ENCODE measurements around the gene ARID5B. TPM values are rescaled to one million over a fixed set of nuclear protein-coding genes. Genes with fewer than 3 reads are reported as not detected.

ARID5B gene
- total RNA-seq, 1 donor from 2014 or later: 76.8 TPM

DNA sequence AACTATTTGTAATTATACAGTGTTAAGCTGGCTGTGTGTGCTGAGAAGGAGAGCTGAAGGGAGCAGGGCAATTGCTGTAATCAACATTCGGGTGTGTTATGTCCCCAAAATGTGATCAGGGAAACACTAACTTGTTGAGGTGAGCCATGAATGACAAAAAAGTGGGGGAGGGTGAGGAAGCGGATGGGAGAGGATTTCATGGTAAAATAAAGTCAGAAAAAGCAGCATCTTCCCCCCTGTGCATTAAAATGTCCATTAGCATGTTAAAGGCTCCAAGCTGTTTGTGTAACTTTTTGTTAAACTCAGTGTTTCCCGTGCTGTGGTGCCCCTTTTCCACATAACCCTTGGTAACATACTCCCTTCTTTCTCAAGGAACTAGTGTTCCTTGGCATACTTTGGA is 84.9 kb downstream of the ARID5B start:
- TF ChIP-seq, protein P1, sequence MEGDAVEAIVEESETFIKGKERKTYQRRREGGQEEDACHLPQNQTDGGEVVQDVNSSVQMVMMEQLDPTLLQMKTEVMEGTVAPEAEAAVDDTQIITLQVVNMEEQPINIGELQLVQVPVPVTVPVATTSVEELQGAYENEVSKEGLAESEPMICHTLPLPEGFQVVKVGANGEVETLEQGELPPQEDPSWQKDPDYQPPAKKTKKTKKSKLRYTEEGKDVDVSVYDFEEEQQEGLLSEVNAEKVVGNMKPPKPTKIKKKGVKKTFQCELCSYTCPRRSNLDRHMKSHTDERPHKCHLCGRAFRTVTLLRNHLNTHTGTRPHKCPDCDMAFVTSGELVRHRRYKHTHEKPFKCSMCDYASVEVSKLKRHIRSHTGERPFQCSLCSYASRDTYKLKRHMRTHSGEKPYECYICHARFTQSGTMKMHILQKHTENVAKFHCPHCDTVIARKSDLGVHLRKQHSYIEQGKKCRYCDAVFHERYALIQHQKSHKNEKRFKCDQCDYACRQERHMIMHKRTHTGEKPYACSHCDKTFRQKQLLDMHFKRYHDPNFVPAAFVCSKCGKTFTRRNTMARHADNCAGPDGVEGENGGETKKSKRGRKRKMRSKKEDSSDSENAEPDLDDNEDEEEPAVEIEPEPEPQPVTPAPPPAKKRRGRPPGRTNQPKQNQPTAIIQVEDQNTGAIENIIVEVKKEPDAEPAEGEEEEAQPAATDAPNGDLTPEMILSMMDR (IDR thresholded peaks at IDR 0.05): no peak
- H3K27ac Mint-ChIP-seq: peak overlapping the region; percentile 97
- DNase-seq: no peak
- ChIA-PET POLR2A (interaction anchor here (1.1 to 10.9 kb wide), 7 partner anchors 8 to 84 kb away, joined by 3 to 270 read pairs (median 46); partner anchors contain the start of gene ARID5B), CTCF (interaction anchor here (1.8 to 3.1 kb wide), 2 partner anchors 89 to 259 kb away, joined by 6 to 13 read pairs; no protein-coding TSS in a partner anchor)
- peak overlapping the region; percentile 44 for H3K4me3 Mint-ChIP-seq
- intact Hi-C loops (cut with micrococcal nuclease): loop anchor here (2.0 kb wide), 1 partner anchor 22 kb away; no protein-coding TSS in a partner anchor
- no peak for ATAC-seq (ENCODE audit: low read depth)
- peaks cover 62% of the 10 kb centered on the region for H3K36me3 Mint-ChIP-seq (ENCODE audit: low read depth)
- no peaks in the 10 kb centered on the region for H3K27me3 Mint-ChIP-seq
- no peaks in the 10 kb centered on the region for H3K9me3 Mint-ChIP-seq
- H3K4me1 Mint-ChIP-seq: peaks cover 92% of the 10 kb centered on the region

DNA sequence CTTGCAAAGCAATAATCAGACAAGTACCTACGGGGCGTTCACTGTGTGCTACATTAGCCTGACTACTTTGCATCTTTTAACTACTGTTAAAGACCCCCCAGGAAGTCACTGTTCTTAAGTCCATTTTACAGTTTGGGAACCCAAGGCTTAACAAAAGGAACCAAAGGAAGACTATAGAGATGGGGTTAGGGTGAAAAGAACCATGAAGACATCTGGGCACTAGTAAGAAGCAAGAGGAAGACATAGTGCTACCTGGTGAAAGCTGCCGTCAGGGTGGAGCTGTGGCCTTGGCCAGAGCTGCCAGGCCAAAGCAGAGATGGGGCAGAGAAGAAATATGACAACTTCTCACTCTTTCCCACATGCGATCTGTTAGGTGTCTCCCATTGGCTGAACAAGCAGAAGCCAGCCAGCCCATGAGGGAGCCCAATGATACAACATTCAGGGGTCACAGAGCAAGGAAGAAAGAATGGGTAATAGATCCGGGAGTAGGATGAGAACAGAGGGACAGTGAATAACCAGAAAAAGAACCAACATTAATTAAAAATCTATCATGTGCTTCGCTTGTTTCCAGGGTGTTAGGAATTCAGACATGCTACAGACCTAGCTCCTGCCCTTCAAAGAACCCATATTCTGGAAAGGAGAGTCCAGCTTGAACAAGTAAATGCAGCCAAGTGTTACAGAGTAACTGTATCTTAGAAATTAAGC is 85.4 kb downstream of the ARID5B start:
- Mint-ChIP-seq H3K27ac (peak overlapping the region; percentile 97), H3K27me3 (no peaks in the 10 kb centered on the region), H3K36me3 (ENCODE audit: low read depth) (peaks cover 60% of the 10 kb centered on the region), H3K9me3 (no peaks in the 10 kb centered on the region), H3K4me3 (peak overlapping the region; percentile 0), H3K4me1 (peaks cover 92% of the 10 kb centered on the region)
- intact Hi-C loops (cut with micrococcal nuclease): loop anchor here (1.0 to 2.0 kb wide), 2 partner anchors 8 to 22 kb away; no protein-coding TSS in a partner anchor
- TF ChIP-seq, protein P1 (IDR thresholded peaks at IDR 0.05): no peak
- ATAC-seq (ENCODE audit: low read depth) (no peak), DNase-seq (no peak)
- ChIA-PET CTCF (interaction anchor here (1.2 to 3.1 kb wide), 5 partner anchors 36 to 258 kb away, joined by 3 to 13 read pairs (median 6); no protein-coding TSS in a partner anchor), POLR2A (interaction anchor here (1.7 to 10.9 kb wide), 12 partner anchors 9 to 257 kb away, joined by 6 to 270 read pairs (median 25); partner anchors contain the start of gene ARID5B)

- Mint-ChIP-seq H3K4me1 (peaks cover 92% of the 10 kb centered on the region), H3K27me3 (no peaks in the 10 kb centered on the region), H3K4me3 (peak overlapping the region; percentile 79), H3K27ac (peak overlapping the region; percentile 97), H3K36me3 (ENCODE audit: low read depth) (peaks cover 59% of the 10 kb centered on the region), H3K9me3 (no peaks in the 10 kb centered on the region)
- TF ChIP-seq, protein P1 (IDR thresholded peaks at IDR 0.05): no peak
- intact Hi-C loops (cut with micrococcal nuclease): loop anchor here (1.0 to 2.0 kb wide), 2 partner anchors 8 to 23 kb away; no protein-coding TSS in a partner anchor
- DNase-seq (no peak), ATAC-seq (ENCODE audit: low read depth) (peak; percentile 9)
- ChIA-PET POLR2A (interaction anchor here (0.8 to 10.9 kb wide), 25 partner anchors 9 to 257 kb away, joined by 3 to 270 read pairs (median 9); partner anchors contain the start of gene ARID5B), CTCF (interaction anchor here (0.7 to 3.1 kb wide), 12 partner anchors 9 to 258 kb away, joined by 3 to 13 read pairs (median 4); no protein-coding TSS in a partner anchor)
These were observed 86.0 kb downstream of the ARID5B start for GRCh38 chr10:61987537-61987936.

DNA sequence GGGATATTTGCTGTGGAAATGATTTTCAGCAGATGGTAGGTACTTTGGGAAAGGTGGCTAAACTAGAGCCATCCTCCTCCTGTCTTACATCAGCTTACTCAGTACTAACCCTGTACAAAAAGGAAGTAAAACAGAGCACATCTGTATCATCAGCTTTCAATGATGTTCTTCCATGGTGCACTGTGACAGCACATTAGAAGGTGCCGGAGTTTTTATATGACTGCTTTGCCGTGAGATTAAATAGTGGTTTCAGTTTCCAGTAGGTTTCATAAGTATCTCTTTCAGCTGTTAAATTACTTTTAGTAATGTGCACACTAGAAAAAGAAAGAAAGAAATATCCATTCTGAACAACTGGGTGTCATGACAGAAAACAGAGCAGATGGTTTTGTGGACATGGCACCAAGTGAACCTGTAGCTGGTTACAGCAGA is 86.5 kb downstream of the ARID5B start:
- peaks cover 56% of the 10 kb centered on the region for H3K36me3 Mint-ChIP-seq (ENCODE audit: low read depth)
- H3K27ac Mint-ChIP-seq: peak overlapping the region; percentile 97
- TF ChIP-seq, protein P1 (IDR thresholded peaks at IDR 0.05): no peak
- POLR2A ChIA-PET: interaction anchor here (0.6 to 10.9 kb wide), 27 partner anchors 10 to 256 kb away, joined by 3 to 270 read pairs (median 9); partner anchors contain the start of gene ARID5B
- intact Hi-C loops (cut with micrococcal nuclease): loop anchor here (1.0 to 2.0 kb wide), 8 partner anchors 9 to 257 kb away; no protein-coding TSS in a partner anchor
- no peaks in the 10 kb centered on the region for H3K27me3 Mint-ChIP-seq
- peak overlapping the region; percentile 79 for H3K4me3 Mint-ChIP-seq
- CTCF ChIA-PET: interaction anchor here (0.7 to 3.1 kb wide), 14 partner anchors 9 to 257 kb away, joined by 3 to 13 read pairs (median 4); no protein-coding TSS in a partner anchor
- H3K9me3 Mint-ChIP-seq: no peaks in the 10 kb centered on the region
- ATAC-seq (ENCODE audit: low read depth): peak; percentile 90
- DNase-seq: no peak
- H3K4me1 Mint-ChIP-seq: peaks cover 92% of the 10 kb centered on the region

All from activated B cell treated with CpG ODN at 0.5 μM for 24 hours (primary cell).